Measurements from ENCODE around the gene COX8A.

DNA sequence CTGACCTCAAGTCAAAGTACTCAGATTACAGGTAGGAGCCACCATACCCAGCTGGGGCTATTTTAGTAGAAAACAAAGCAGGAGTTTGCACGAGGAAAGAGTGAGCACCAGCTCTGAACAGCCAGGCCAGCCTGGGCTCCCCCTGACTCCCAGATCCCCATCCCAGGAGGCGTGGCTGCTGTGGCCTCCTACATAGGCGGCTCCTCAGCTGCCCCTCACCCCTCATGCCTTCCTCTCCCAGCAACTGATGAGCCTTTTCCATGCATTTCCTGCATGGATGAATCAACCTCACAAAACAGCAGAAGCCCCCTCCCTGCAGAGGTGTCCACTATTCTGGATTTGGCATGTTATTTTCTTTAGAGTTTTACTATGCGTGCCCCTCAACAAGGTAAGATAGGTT lies 50.8 kb downstream of the COX8A start:
- TF ChIP-seq CTCF (IDR thresholded peaks at IDR 0.05) = no peak
- no peak for TF ChIP-seq POLR2A (IDR thresholded peaks at IDR 0.05)

All from sigmoid colon (tissue), 3 donors.